Measurements from ENCODE around the gene FRMD4A. TPM values are rescaled to one million over a fixed set of nuclear protein-coding genes. Genes with fewer than 3 reads are reported as not detected.
A peak's percentile ranks its signal among the peaks of the same experiment; 100 is the strongest.

The FRMD4A gene
- total and polyA plus RNA-seq, 5 experiments from 2014 or later: 0.02 to 0.80 (median 0.31) TPM; not detected in 2

- H3K4me1 Mint-ChIP-seq: peaks cover 3 to 6% (median 5%) of the 10 kb centered on the region in 4 donors
- POLR2A ChIA-PET: no interaction called here
- H3K9me3 Mint-ChIP-seq: no peaks in the 10 kb centered on the region
- H3K27me3 Mint-ChIP-seq: no peaks in the 10 kb centered on the region
- no peak for DNase-seq
- H3K4me3 Mint-ChIP-seq: no peak overlapping the region
- no peak for ATAC-seq
- peaks cover 0 to 5% (median under 1%) of the 10 kb centered on the region in 3 donors for H3K36me3 Mint-ChIP-seq
- peak overlapping the region in 4 of 10 donors; percentile 3 to 59 (median 20) for H3K27ac Mint-ChIP-seq
Observed at GRCh38 chr10:13654118-13654830, 676.5 kb downstream of the FRMD4A start.

GRCh38 chr10:13652860-13653259, 677.9 kb downstream of the FRMD4A start:
- H3K27me3 Mint-ChIP-seq: no peaks in the 10 kb centered on the region
- POLR2A ChIA-PET: no interaction called here
- no peak overlapping the region for H3K4me3 Mint-ChIP-seq
- peaks cover 0 to 12% (median 5%) of the 10 kb centered on the region in 3 donors for H3K36me3 Mint-ChIP-seq
- no peaks in the 10 kb centered on the region for H3K9me3 Mint-ChIP-seq
- H3K4me1 Mint-ChIP-seq: peaks cover 7 to 12% (median 8%) of the 10 kb centered on the region in 4 donors
- ATAC-seq (no peak), DNase-seq (no peak)
- H3K27ac Mint-ChIP-seq: peak overlapping the region in 1 of 10 donors; percentile 48

GRCh38 chr10:13651969-13652720, 678.6 kb downstream of the FRMD4A start:
- Mint-ChIP-seq H3K4me3 (no peak overlapping the region), H3K27me3 (no peaks in the 10 kb centered on the region), H3K27ac (peak overlapping the region in 2 of 10 donors; percentile 35 to 65), H3K9me3 (no peaks in the 10 kb centered on the region), H3K4me1 (peaks cover 7 to 14% (median 10%) of the 10 kb centered on the region in 4 donors), H3K36me3 (peaks cover 0 to 14% (median 5%) of the 10 kb centered on the region in 3 donors)
- ATAC-seq: no peak
- POLR2A ChIA-PET: no interaction called here
- no peak for DNase-seq

GRCh38 chr10:13650961-13651360, 679.8 kb downstream of the FRMD4A start:
- POLR2A ChIA-PET: no interaction called here
- Mint-ChIP-seq H3K4me1 (peaks cover 10 to 14% (median 10%) of the 10 kb centered on the region in 4 donors), H3K27ac (no peak overlapping the region), H3K9me3 (no peaks in the 10 kb centered on the region), H3K27me3 (no peaks in the 10 kb centered on the region), H3K4me3 (no peak overlapping the region), H3K36me3 (peaks cover 0 to 26% (median 8%) of the 10 kb centered on the region in 3 donors)
- DNase-seq: no peak
- no peak for ATAC-seq

GRCh38 chr10:13649844-13650520, 680.7 kb downstream of the FRMD4A start:
- no peak for DNase-seq
- Mint-ChIP-seq H3K4me3 (no peak overlapping the region), H3K4me1 (peaks cover 10 to 14% (median 10%) of the 10 kb centered on the region in 4 donors), H3K9me3 (no peaks in the 10 kb centered on the region), H3K27me3 (no peaks in the 10 kb centered on the region), H3K36me3 (peaks cover 0 to 36% (median 17%) of the 10 kb centered on the region in 3 donors), H3K27ac (peak overlapping the region in 1 of 10 donors; percentile 29)
- POLR2A ChIA-PET: no interaction called here
- ATAC-seq: no peak

- Mint-ChIP-seq H3K4me3 (peak overlapping the region in 1 of 10 donors; percentile 4), H3K36me3 (peaks cover 0 to 46% (median 17%) of the 10 kb centered on the region in 3 donors), H3K27ac (peak overlapping the region in 5 of 10 donors; percentile 47 to 87 (median 70)), H3K4me1 (peaks cover 7 to 14% (median 10%) of the 10 kb centered on the region in 4 donors), H3K27me3 (no peaks in the 10 kb centered on the region), H3K9me3 (no peaks in the 10 kb centered on the region)
- POLR2A ChIA-PET: no interaction called here
- ATAC-seq (peak; percentile 46 to 73), DNase-seq (peak in 3 of 10 donors; percentile 4 to 36 (median 22))
Observed at GRCh38 chr10:13648425-13648824, 682.3 kb downstream of the FRMD4A start.

GRCh38 chr10:13644866-13645265, 685.9 kb downstream of the FRMD4A start:
- Mint-ChIP-seq H3K27ac (no peak overlapping the region), H3K4me1 (peaks cover 10 to 17% (median 12%) of the 10 kb centered on the region in 4 donors), H3K4me3 (no peak overlapping the region), H3K36me3 (peaks cover 30 to 72% (median 51%) of the 10 kb centered on the region in 3 donors), H3K27me3 (no peaks in the 10 kb centered on the region), H3K9me3 (peaks cover 18 to 31% (median 26%) of the 10 kb centered on the region in 9 donors)
- DNase-seq (no peak), ATAC-seq (no peak)
- POLR2A ChIA-PET: no interaction called here

- ATAC-seq: no peak
- H3K36me3 Mint-ChIP-seq: peaks cover 42 to 82% (median 64%) of the 10 kb centered on the region in 3 donors
- POLR2A ChIA-PET: no interaction called here
- peaks cover 18 to 31% (median 26%) of the 10 kb centered on the region in 9 donors for H3K9me3 Mint-ChIP-seq
- H3K27ac Mint-ChIP-seq: no peak overlapping the region
- H3K27me3 Mint-ChIP-seq: no peaks in the 10 kb centered on the region
- H3K4me1 Mint-ChIP-seq: peaks cover 2 to 13% (median 3%) of the 10 kb centered on the region in 4 donors
- no peak for DNase-seq
- H3K4me3 Mint-ChIP-seq: no peak overlapping the region
Observed at GRCh38 chr10:13643016-13643415, 687.7 kb downstream of the FRMD4A start.

- peaks cover 49 to 87% (median 71%) of the 10 kb centered on the region in 3 donors for H3K36me3 Mint-ChIP-seq
- H3K27me3 Mint-ChIP-seq: no peaks in the 10 kb centered on the region
- H3K9me3 Mint-ChIP-seq: peaks cover 18 to 31% (median 26%) of the 10 kb centered on the region in 9 donors
- H3K27ac Mint-ChIP-seq: no peak overlapping the region
- ATAC-seq (no peak), DNase-seq (no peak)
- POLR2A ChIA-PET: interaction anchor here (0.6 kb wide), 1 partner anchor 525 kb away, joined by 6 read pairs; no protein-coding TSS in a partner anchor
- no peak overlapping the region for H3K4me3 Mint-ChIP-seq
- peaks cover 0 to 13% (median 0%) of the 10 kb centered on the region in 4 donors for H3K4me1 Mint-ChIP-seq
Observed at GRCh38 chr10:13642293-13642692, 688.4 kb downstream of the FRMD4A start.

GRCh38 chr10:13637894-13638293, 692.8 kb downstream of the FRMD4A start:
- no peak overlapping the region for H3K27ac Mint-ChIP-seq
- ATAC-seq: no peak
- peaks cover 18 to 29% (median 26%) of the 10 kb centered on the region in 9 donors for H3K9me3 Mint-ChIP-seq
- no peak overlapping the region for H3K4me3 Mint-ChIP-seq
- H3K4me1 Mint-ChIP-seq: peaks cover 0 to 12% (median 0%) of the 10 kb centered on the region in 4 donors
- DNase-seq: no peak
- no peaks in the 10 kb centered on the region for H3K27me3 Mint-ChIP-seq
- POLR2A ChIA-PET: interaction anchor here (0.7 kb wide), 1 partner anchor 945 kb away, joined by 14 read pairs; no protein-coding TSS in a partner anchor
- peaks cover 49 to 86% (median 79%) of the 10 kb centered on the region in 3 donors for H3K36me3 Mint-ChIP-seq

GRCh38 chr10:13637303-13637856, 693.3 kb downstream of the FRMD4A start:
- H3K27me3 Mint-ChIP-seq: no peaks in the 10 kb centered on the region
- POLR2A ChIA-PET: interaction anchor here (0.7 kb wide), 1 partner anchor 944 kb away, joined by 14 read pairs; no protein-coding TSS in a partner anchor
- H3K27ac Mint-ChIP-seq: no peak overlapping the region
- H3K9me3 Mint-ChIP-seq: peaks cover 16 to 24% (median 23%) of the 10 kb centered on the region in 9 donors
- H3K4me3 Mint-ChIP-seq: no peak overlapping the region
- H3K4me1 Mint-ChIP-seq: peaks cover 0 to 12% (median 0%) of the 10 kb centered on the region in 4 donors
- no peak for ATAC-seq
- no peak for DNase-seq
- peaks cover 44 to 86% (median 76%) of the 10 kb centered on the region in 3 donors for H3K36me3 Mint-ChIP-seq

- H3K27me3 Mint-ChIP-seq: no peaks in the 10 kb centered on the region
- no peak for ATAC-seq
- H3K9me3 Mint-ChIP-seq: peaks cover 12 to 18% (median 17%) of the 10 kb centered on the region in 9 donors
- H3K27ac Mint-ChIP-seq: no peak overlapping the region
- H3K4me3 Mint-ChIP-seq: no peak overlapping the region
- POLR2A ChIA-PET: no interaction called here
- peaks cover 38 to 86% (median 69%) of the 10 kb centered on the region in 3 donors for H3K36me3 Mint-ChIP-seq
- peaks cover 0 to 10% (median 0%) of the 10 kb centered on the region in 4 donors for H3K4me1 Mint-ChIP-seq
- no peak for DNase-seq
Observed at GRCh38 chr10:13636776-13637175, 693.9 kb downstream of the FRMD4A start.

Measured in naive thymus-derived CD8-positive, alpha-beta T cell (primary cell).